Breast epithelium (tissue), 4 donors: ENCODE data around the gene AOPEP. TPM values are rescaled to one million over a fixed set of nuclear protein-coding genes. Genes with fewer than 3 reads are reported as not detected.
"Not testable (repeated sequence)": the region's sequence is repeated elsewhere in the genome, so short reads cannot be mapped to it uniquely, and the experiment has no call there.

Source experiments
- DNase-seq, 2 donors: peaks; one replicate each; pipeline ENCODE4 v3.0.0-alpha.2; 2019; ENCODE audit warnings: low spot score in 2 of 2
- H3K27ac ChIP-seq, 2 donors: fragments of 200-600 bp; sonication (generic) in 1 of 2; one replicate each; pipeline ENCODE4 v1.5.1; 2016 to 2019; ENCODE audit warnings: mild to moderate bottlenecking in 1 of 2
- H3K27me3 ChIP-seq, 2 donors: fragments of 200-600 bp; sonication (generic) in 1 of 2; one replicate each; pipeline versions ENCODE4 v1.5.1 to v1.6.0; 2017 to 2019; ENCODE audit warnings: control low read depth in 1 of 2, mild to moderate bottlenecking in 1 of 2
- H3K36me3 ChIP-seq: fragments of 200-600 bp; one replicate; pipeline ENCODE4 v1.5.1; 2019
- H3K4me1 ChIP-seq, 2 donors: fragments of 200-600 bp; sonication (generic); one replicate each; pipeline ENCODE4 v1.5.1; 2016 to 2019; ENCODE audit warnings: control low read depth in 1 of 2
- H3K4me3 ChIP-seq, 3 donors: fragments of 200-600 bp; sonication (generic); 1 replicate in 2 of 3; 2 replicates in 1 of 3; pipeline ENCODE4 v1.5.1; 2016 to 2019; ENCODE audit warnings: mild to moderate bottlenecking in 3 of 3, moderate library complexity in 2 of 3
- H3K9me3 ChIP-seq, 2 donors: fragments of 200-600 bp; sonication (generic) in 1 of 2; one replicate each; pipeline ENCODE4 v1.5.1; 2016 to 2019; ENCODE audit warnings: control low read depth in 1 of 2
- POLR2A ChIP-seq: fragments of 450-650 bp; IDR thresholded peaks from one replicate; pipeline ENCODE4 v1.6.1; 2016; ENCODE audit warnings: antibody characterized with exemption, mild to moderate bottlenecking, moderate library complexity
- POLR2AphosphoS5 ChIP-seq, 3 donors: sonication (generic); formaldehyde crosslinking; IDR thresholded peaks; one replicate each; pipeline ENCODE4 v1.6.1; 2017; ENCODE audit warnings: antibody characterized with exemption in 3 of 3
- intact Hi-C: fragments of 100-400 bp; cut with DNase I; formaldehyde crosslinking; loops from one replicate; pipeline ENCODE4 v1.15.1; 2023; ENCODE audit warnings: low total_unique reads
- total RNA-seq, 3 donors: library from RNA; depleted of rRNA; stranded (reverse); fragments of >200 nt; gene quantifications; one replicate each; pipeline ENCODE4 v1.1.0, GENCODE V29; 2016
- TF ChIP-seq, protein P1 (sequence below), 3 donors: fragments of 450-650 bp; IDR thresholded peaks; one replicate each; pipeline ENCODE4 v1.5.1; 2016 to 2017; ENCODE audit warnings: antibody characterized with exemption in 3 of 3, mild to moderate bottlenecking in 3 of 3, moderate library complexity in 3 of 3

The AOPEP gene
- total RNA-seq, 3 donors from 2014 or later: 15.5 to 94.1 (median 87.5) TPM

DNA sequence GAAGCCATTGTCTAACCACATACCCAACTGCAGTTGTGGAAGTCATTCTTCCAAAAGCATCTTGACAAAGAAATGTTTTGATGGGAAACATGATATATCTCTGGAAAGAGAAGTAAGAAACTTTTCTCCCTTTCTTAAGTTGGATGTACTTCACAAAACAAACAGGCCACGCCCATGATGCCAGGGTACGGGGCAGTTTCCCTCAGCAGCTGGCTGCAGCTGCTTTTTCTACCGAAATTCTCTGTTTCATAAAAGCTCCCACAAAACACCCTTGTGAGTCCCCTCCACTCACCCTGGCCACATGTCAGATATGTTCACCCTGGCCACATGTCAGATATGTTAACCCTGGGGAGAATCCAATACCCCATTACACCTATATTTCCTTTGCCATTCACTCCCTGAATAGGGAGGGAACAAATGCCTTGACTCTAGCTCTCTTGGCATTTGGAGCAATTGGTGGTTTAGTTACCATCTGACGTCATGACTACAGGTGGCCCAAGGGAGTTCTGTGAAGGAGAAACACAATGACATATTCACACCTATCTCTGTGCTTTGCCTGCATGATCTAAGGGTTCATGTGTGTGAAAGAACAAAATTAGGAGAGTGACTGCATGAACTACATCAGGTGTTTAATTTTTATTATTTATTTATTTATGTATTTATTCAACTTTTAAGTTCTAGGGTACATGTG is 103.0 kb downstream of the AOPEP start:
- H3K27me3 ChIP-seq: no peaks in the 10 kb centered on the region
- no peak for TF ChIP-seq POLR2A
- TF ChIP-seq, protein P1, sequence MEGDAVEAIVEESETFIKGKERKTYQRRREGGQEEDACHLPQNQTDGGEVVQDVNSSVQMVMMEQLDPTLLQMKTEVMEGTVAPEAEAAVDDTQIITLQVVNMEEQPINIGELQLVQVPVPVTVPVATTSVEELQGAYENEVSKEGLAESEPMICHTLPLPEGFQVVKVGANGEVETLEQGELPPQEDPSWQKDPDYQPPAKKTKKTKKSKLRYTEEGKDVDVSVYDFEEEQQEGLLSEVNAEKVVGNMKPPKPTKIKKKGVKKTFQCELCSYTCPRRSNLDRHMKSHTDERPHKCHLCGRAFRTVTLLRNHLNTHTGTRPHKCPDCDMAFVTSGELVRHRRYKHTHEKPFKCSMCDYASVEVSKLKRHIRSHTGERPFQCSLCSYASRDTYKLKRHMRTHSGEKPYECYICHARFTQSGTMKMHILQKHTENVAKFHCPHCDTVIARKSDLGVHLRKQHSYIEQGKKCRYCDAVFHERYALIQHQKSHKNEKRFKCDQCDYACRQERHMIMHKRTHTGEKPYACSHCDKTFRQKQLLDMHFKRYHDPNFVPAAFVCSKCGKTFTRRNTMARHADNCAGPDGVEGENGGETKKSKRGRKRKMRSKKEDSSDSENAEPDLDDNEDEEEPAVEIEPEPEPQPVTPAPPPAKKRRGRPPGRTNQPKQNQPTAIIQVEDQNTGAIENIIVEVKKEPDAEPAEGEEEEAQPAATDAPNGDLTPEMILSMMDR (IDR thresholded peaks at IDR 0.05): no peak
- no peak for TF ChIP-seq POLR2AphosphoS5 (IDR thresholded peaks at IDR 0.05)
- H3K9me3 ChIP-seq: no peaks in the 10 kb centered on the region
- no peaks in the 10 kb centered on the region for H3K4me1 ChIP-seq
- intact Hi-C loops: no loop called here
- no peak overlapping the region for H3K4me3 ChIP-seq
- DNase-seq: no peak
- H3K36me3 ChIP-seq: no peaks in the 10 kb centered on the region
- H3K27ac ChIP-seq: no peak overlapping the region

DNA sequence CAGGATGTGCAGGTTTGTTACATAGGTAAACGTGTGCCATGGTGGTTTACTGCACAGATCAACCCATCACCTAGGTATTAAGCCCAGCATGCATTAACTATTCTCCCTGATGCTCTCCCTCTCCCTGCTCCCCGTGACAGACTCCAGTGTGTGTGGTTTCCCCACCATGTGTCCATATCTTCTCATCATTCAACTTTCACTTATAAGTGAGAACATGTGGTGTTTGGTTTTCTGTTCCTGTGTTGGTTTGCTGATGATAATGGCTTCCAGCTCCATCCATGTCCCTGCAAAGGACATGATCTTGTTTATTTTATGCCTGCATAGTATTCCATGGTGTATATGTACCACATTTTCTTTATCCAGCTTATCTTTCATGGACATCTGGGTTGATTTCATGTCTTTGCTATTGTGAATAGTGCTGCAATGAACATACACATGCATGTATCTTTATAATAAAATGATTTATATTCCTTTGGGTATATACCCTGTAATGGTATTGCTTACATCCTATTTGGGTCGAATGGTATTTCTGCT is 103.6 kb downstream of the AOPEP start:
- intact Hi-C loops, H3K36me3 ChIP-seq, H3K4me3 ChIP-seq, H3K4me1 ChIP-seq, H3K9me3 ChIP-seq, DNase-seq, H3K27me3 ChIP-seq, H3K27ac ChIP-seq: not testable (repeated sequence)

DNA sequence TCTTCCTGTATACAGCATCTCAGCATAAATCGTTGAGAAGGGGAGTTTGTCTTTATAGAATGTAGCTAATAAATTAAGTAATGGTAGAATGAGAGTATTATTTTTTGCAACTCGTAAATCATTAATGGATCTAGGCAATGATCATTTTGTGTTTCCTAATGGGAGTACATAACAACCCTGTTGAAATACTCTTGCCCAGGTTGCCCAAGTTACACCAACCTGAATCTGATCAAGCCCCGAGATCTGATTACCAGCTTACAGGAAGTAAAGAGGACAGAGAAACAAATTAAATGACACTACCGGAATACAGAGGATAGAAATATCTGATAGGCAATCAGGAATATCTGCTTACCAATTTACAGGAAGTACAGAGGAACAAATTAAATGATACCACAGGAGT is 107.3 kb downstream of the AOPEP start:
- intact Hi-C loops: no loop called here

DNA sequence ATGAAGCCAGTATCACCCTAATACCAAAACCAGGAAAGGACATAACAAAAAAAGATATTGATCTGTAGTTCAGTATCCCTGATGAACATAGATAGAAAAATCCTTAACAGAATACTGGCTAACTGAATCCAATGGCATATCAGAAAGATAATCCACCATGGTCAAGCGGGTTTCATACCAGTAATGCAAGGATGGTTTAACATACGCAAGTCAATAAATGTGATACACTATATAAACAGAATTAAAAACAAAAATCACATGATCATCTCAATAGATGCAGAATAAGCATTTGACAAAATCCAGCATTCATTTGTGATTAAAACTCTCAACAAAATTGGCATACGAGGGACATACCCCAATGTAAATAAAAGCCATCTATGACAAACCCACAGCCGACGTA is 110.9 kb downstream of the AOPEP start:
- intact Hi-C loops: no loop called here
- H3K4me1 ChIP-seq: no peaks in the 10 kb centered on the region

More for the DNA sequence above, 107.3 kb downstream of the AOPEP start:
- DNase-seq: no peak
- TF ChIP-seq POLR2AphosphoS5 (IDR thresholded peaks at IDR 0.05) (no peak), POLR2A (no peak)
- TF ChIP-seq, protein P1 (IDR thresholded peaks at IDR 0.05): no peak
- Histone ChIP-seq H3K27ac (no peak overlapping the region), H3K27me3 (no peaks in the 10 kb centered on the region), H3K4me3 (no peak overlapping the region), H3K9me3 (peaks cover 0 to 9% of the 10 kb centered on the region in 2 donors), H3K36me3 (no peaks in the 10 kb centered on the region), H3K4me1 (no peaks in the 10 kb centered on the region)

DNA sequence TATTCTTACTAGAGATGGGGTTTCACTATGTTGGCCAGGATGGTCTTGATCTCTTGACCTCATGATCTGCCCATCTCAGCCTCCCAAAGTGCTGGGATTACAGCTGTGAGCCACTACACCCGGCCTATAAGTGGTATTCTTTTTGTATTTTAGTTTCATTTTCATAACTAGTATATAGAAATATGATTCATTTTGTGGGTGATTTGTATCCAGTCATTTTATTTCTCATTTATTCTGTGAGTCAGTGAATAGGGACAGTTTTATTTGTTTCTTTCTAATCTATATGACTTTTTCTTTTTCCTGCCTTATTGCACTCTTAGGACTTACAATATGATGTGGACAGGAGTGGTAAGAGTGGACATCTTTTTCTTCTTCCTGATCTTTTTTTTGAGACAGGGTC is 112.9 kb downstream of the AOPEP start:
- H3K4me3 ChIP-seq: no peak overlapping the region
- no peaks in the 10 kb centered on the region for H3K27me3 ChIP-seq
- no peaks in the 10 kb centered on the region for H3K36me3 ChIP-seq
- no peaks in the 10 kb centered on the region for H3K4me1 ChIP-seq
- peaks cover 7 to 19% of the 10 kb centered on the region in 2 donors for H3K9me3 ChIP-seq
- intact Hi-C loops: no loop called here
- TF ChIP-seq POLR2AphosphoS5 (IDR thresholded peaks at IDR 0.05) (no peak), POLR2A (no peak)
- TF ChIP-seq, protein P1 (IDR thresholded peaks at IDR 0.05): no peak
- no peak for DNase-seq
- no peak overlapping the region for H3K27ac ChIP-seq

More for the DNA sequence above, 110.9 kb downstream of the AOPEP start:
- Histone ChIP-seq H3K27ac (no peak overlapping the region), H3K27me3 (no peaks in the 10 kb centered on the region), H3K9me3 (peaks cover 7 to 19% of the 10 kb centered on the region in 2 donors), H3K36me3 (no peaks in the 10 kb centered on the region), H3K4me3 (no peak overlapping the region)
- TF ChIP-seq, protein P1 (IDR thresholded peaks at IDR 0.05): no peak
- TF ChIP-seq POLR2AphosphoS5 (IDR thresholded peaks at IDR 0.05) (no peak), POLR2A (no peak)
- DNase-seq: no peak
